CD14-positive monocyte (primary cell): ENCODE results near the gene AP2A1. TPM values are rescaled to one million over a fixed set of nuclear protein-coding genes. Genes with fewer than 3 reads are reported as not detected.
A peak's percentile ranks its signal among the peaks of the same experiment; 100 is the strongest.

Experiments
- DNase-seq, 3 donors: peaks; one replicate each; pipeline ENCODE4 v3.0.0-alpha.2; 2011 to 2022
- H2AFZ ChIP-seq: 2 replicates; pipeline ENCODE4 v1.6.0; 2012; ENCODE audit warnings: mild to moderate bottlenecking, low read depth, low read length, inconsistent platforms; ENCODE audit not compliant: insufficient read depth, poor library complexity, severe bottlenecking
- H3K27ac ChIP-seq, 2 donors: 1 replicate in 1 of 2; 2 replicates in 1 of 2; pipeline ENCODE4 v1.5.1; 2012 to 2013; ENCODE audit warnings: low read length in 2 of 2, control low read depth in 1 of 2, inconsistent platforms in 1 of 2, low read depth in 1 of 2, mild to moderate bottlenecking in 1 of 2
- H3K27me3 ChIP-seq, 2 donors: one replicate each; pipeline versions ENCODE4 v1.6.0 to v1.6.1; 2011 to 2013; ENCODE audit warnings: low read length in 2 of 2; ENCODE audit not compliant: control insufficient read depth in 2 of 2, insufficient read depth in 2 of 2
- H3K36me3 ChIP-seq, 2 donors: replicated peaks in 1 of 2; 1 replicate in 1 of 2; 2 replicates in 1 of 2; pipeline versions ENCODE4 v1.5.1 to v1.6.1; 2012 to 2013; ENCODE audit warnings: low read length in 2 of 2, control low read depth in 1 of 2, inconsistent platforms in 1 of 2, mild to moderate bottlenecking in 1 of 2; ENCODE audit not compliant: insufficient read depth in 2 of 2, control insufficient read depth in 1 of 2
- H3K4me1 ChIP-seq, 2 donors: 1 replicate in 1 of 2; 2 replicates in 1 of 2; pipeline versions ENCODE4 v1.5.1 to v1.6.1; 2012 to 2013; ENCODE audit warnings: low read length in 2 of 2, control low read depth in 1 of 2, inconsistent platforms in 1 of 2, mild to moderate bottlenecking in 1 of 2, moderate library complexity in 1 of 2; ENCODE audit not compliant: insufficient read depth in 2 of 2, control insufficient read depth in 1 of 2
- H3K4me2 ChIP-seq: replicated peaks from 2 replicates; pipeline ENCODE3; 2012; ENCODE audit warnings: low read length, moderate library complexity, mild to moderate bottlenecking; ENCODE audit not compliant: poor library complexity, severe bottlenecking; ENCODE audit errors: extremely low read depth
- H3K4me3 ChIP-seq, 3 experiments: fragments of 200-600 bp in 1 of 3; sonication (generic) in 1 of 3; replicated peaks in 1 of 3; 1 replicate in 2 of 3; 2 replicates in 1 of 3; pipeline ENCODE4 v1.5.1; 2011 to 2013; ENCODE audit warnings: low read length in 3 of 3, mild to moderate bottlenecking in 3 of 3, control low read depth in 2 of 3, low read depth in 2 of 3, inconsistent platforms in 1 of 3, moderate library complexity in 1 of 3
- H3K79me2 ChIP-seq: 2 replicates; pipeline ENCODE4 v1.6.0; 2012; ENCODE audit warnings: mild to moderate bottlenecking, control low read depth, inconsistent platforms, low read length, moderate library complexity; ENCODE audit not compliant: insufficient read depth
- H3K9ac ChIP-seq: 2 replicates; pipeline ENCODE4 v1.6.0; 2017; ENCODE audit warnings: low read length, mild to moderate bottlenecking; ENCODE audit not compliant: insufficient read depth, poor library complexity, severe bottlenecking
- H3K9me3 ChIP-seq, 2 donors: replicated peaks in 1 of 2; 1 replicate in 1 of 2; 2 replicates in 1 of 2; pipeline versions ENCODE4 v1.5.1 to v1.6.1; 2012 to 2013; ENCODE audit warnings: low read length in 2 of 2, control low read depth in 1 of 2; ENCODE audit not compliant: control insufficient read depth in 1 of 2, insufficient read depth in 1 of 2
- H4K20me1 ChIP-seq: 2 replicates; pipeline ENCODE4 v1.6.0; 2012; ENCODE audit warnings: mild to moderate bottlenecking, low read length, control low read depth, moderate library complexity; ENCODE audit not compliant: insufficient read depth
- H3K27ac Mint-ChIP-seq, 7 donors: one replicate each; pipeline ENCODE4 v1.8.0; 2020; ENCODE audit warnings: mild to moderate bottlenecking in 7 of 7, mixed read lengths in 7 of 7, moderate library complexity in 6 of 7, inconsistent platforms in 2 of 7
- H3K27me3 Mint-ChIP-seq, 3 donors: one replicate each; pipeline ENCODE4 v1.8.0; 2021 to 2022; ENCODE audit warnings: low read depth in 3 of 3, mild to moderate bottlenecking in 3 of 3, mixed read lengths in 3 of 3, moderate library complexity in 3 of 3, inconsistent platforms in 1 of 3
- H3K36me3 Mint-ChIP-seq, 2 donors: one replicate each; pipeline ENCODE4 v1.8.0; 2020; ENCODE audit warnings: mixed read lengths in 2 of 2, inconsistent platforms in 1 of 2, mild to moderate bottlenecking in 1 of 2
- H3K4me1 Mint-ChIP-seq: one replicate; pipeline ENCODE4 v1.8.0; 2020; ENCODE audit warnings: mild to moderate bottlenecking, mixed read lengths
- H3K4me3 Mint-ChIP-seq, 2 donors: one replicate each; pipeline ENCODE4 v1.8.0; 2020; ENCODE audit warnings: mild to moderate bottlenecking in 2 of 2, mixed read lengths in 2 of 2, moderate library complexity in 1 of 2
- H3K9me3 Mint-ChIP-seq, 7 donors: one replicate each; pipeline ENCODE4 v1.8.0; 2020 to 2022; ENCODE audit warnings: mixed read lengths in 7 of 7, mild to moderate bottlenecking in 6 of 7, moderate library complexity in 6 of 7, inconsistent platforms in 2 of 7
- WGBS: methylation state at CpG from one replicate; pipeline ENCODE4 v1.1.5; 2013; ENCODE audit warnings: missing lambda C conversion rate; ENCODE audit not compliant: insufficient coverage; 5-methylcytosine and 5-hydroxymethylcytosine counted together
- intact Hi-C, 2 donors: fragments of 100-400 bp; cut with micrococcal nuclease; formaldehyde crosslinking; loops; one replicate each; pipeline versions ENCODE4 v1.15.0 to v1.15.1; 2023
- polyA plus RNA-seq, 3 donors: library from polyadenylated mRNA; depleted of rRNA in 1 of 3; unstranded in 2 of 3; stranded (reverse) in 1 of 3; fragments of 300-500 nt in 2 of 3; fragments of >200 nt in 1 of 3; fragmentation: Illumina TruSeq in 2 of 3; gene quantifications; 1 replicate in 2 of 3; 2 replicates in 1 of 3; pipeline ENCODE4 v1.2.3, GENCODE V29; 2012 to 2021
- TF ChIP-seq, protein P1 (sequence below): fragments of 200-600 bp; IDR thresholded peaks from one replicate; pipeline ENCODE4 v1.8.0; 2022; ENCODE audit warnings: antibody characterized with exemption, mild to moderate bottlenecking

Gene AP2A1
- polyA plus RNA-seq, 3 donors: 12.1 to 117 (median 15.1) TPM

DNA sequence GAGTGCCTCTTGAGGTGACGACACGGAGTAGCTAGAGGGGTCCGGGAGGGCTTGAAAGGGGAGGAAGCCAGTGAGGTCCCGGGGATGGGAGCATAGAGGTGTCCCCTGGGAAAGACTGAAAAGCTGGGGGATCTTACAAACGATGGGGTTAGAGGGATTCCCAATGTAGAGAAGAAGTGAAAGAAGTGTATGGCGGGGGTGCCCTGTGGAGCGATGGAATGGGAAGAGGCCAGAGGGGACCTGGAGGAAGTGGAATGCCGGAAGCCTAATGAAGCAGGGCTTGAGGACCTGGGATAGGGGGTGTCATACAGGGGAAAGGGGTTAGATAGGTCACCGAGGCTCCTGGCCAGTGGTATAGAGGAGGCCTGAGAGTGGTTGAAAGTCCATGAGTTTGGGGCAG lies 580 bp downstream of the AP2A1 start:
- no peaks in the 10 kb centered on the region for H3K27me3 ChIP-seq
- TF ChIP-seq, protein P1, sequence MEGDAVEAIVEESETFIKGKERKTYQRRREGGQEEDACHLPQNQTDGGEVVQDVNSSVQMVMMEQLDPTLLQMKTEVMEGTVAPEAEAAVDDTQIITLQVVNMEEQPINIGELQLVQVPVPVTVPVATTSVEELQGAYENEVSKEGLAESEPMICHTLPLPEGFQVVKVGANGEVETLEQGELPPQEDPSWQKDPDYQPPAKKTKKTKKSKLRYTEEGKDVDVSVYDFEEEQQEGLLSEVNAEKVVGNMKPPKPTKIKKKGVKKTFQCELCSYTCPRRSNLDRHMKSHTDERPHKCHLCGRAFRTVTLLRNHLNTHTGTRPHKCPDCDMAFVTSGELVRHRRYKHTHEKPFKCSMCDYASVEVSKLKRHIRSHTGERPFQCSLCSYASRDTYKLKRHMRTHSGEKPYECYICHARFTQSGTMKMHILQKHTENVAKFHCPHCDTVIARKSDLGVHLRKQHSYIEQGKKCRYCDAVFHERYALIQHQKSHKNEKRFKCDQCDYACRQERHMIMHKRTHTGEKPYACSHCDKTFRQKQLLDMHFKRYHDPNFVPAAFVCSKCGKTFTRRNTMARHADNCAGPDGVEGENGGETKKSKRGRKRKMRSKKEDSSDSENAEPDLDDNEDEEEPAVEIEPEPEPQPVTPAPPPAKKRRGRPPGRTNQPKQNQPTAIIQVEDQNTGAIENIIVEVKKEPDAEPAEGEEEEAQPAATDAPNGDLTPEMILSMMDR: no peak
- Mint-ChIP-seq H3K36me3 (peaks cover 11 to 23% of the 10 kb centered on the region in 2 donors), H3K9me3 (no peaks in the 10 kb centered on the region), H3K4me1 (peaks cover 33% of the 10 kb centered on the region), H3K4me3 (peak overlapping the region; percentile 96 to 98), H3K27me3 (peaks cover 1 to 2% (median 2%) of the 10 kb centered on the region in 3 donors), H3K27ac (peak overlapping the region; percentile 82 to 97 (median 93))
- H2AFZ ChIP-seq: peak overlapping the region; percentile 81
- H3K36me3 ChIP-seq: peaks cover 0 to 12% of the 10 kb centered on the region in 2 donors
- DNase-seq: peak in 1 of 3 donors; percentile 15
- no peaks in the 10 kb centered on the region for H3K9me3 ChIP-seq
- 1% methylated on average over 9 of the region's 9 CpGs for WGBS
- intact Hi-C loops: loop anchor here (2.0 to 5.0 kb wide), 5 partner anchors 40 to 127 kb away; partner anchors contain the start of genes MED25 (in 1 of the 2), PNKP (in 1 of the 2) and RRAS (in 1 of the 2)
- peaks cover 25 to 29% of the 10 kb centered on the region in 2 donors for H3K4me1 ChIP-seq
- peak overlapping the region; percentile 44 to 88 for H3K27ac ChIP-seq
- H3K4me3 ChIP-seq: peak overlapping the region; percentile 94 to 99 (median 96)
- peaks cover 33% of the 10 kb centered on the region for H4K20me1 ChIP-seq
- peak overlapping the region; percentile 90 for H3K9ac ChIP-seq
- peak overlapping the region; percentile 99 for H3K4me2 ChIP-seq
- H3K79me2 ChIP-seq: peaks cover 56% of the 10 kb centered on the region

DNA sequence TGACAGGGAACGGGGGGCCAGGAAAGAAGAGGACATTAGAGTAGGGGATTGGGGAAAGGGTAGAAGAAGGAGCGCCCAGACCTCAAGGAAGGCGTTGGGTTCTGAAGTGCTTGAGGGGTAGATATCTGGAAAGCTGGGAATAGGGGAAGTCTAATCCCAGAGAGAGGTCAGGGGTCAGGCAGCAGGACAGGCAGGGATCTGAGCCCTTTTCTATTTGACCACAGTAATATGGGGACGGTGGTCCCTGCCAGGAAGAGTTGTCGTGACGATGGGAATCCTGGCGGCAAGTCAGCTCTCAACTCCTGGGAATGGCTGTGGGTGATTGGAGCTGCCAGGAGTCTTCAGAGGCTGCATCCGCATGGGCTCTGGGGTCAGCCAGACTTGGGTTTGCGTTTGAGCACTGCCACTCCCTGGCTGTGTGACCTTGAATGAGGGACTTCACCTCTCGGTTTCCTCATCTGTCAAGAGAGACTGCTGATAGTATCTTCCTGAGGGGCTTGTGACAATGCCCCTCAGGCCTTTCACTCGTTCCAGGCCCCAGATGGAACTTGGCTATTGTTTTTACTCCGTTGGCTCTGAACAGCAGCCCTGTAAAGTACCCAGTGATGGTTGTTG lies 1.3 kb downstream of the AP2A1 start:
- 87% methylated on average over 10 of the region's 12 CpGs for WGBS
- H3K79me2 ChIP-seq: peaks cover 63% of the 10 kb centered on the region

More for the DNA sequence above, 1.3 kb downstream of the AP2A1 start:
- Histone ChIP-seq H3K9ac (peak overlapping the region; percentile 90), H3K27me3 (no peaks in the 10 kb centered on the region), H3K9me3 (no peaks in the 10 kb centered on the region), H3K4me2 (peak overlapping the region; percentile 99), H3K36me3 (peaks cover 0 to 12% of the 10 kb centered on the region in 2 donors), H3K4me3 (peak overlapping the region; percentile 94 to 99 (median 96)), H3K4me1 (peaks cover 30 to 34% of the 10 kb centered on the region in 2 donors), H3K27ac (peak overlapping the region in 1 of 2 donors; percentile 88), H2AFZ (no peak overlapping the region), H4K20me1 (peaks cover 39% of the 10 kb centered on the region)
- peak overlapping the region in 5 of 7 donors; percentile 83 to 97 (median 94) for H3K27ac Mint-ChIP-seq
- H3K4me3 Mint-ChIP-seq: peak overlapping the region; percentile 96 to 98
- TF ChIP-seq, protein P1: no peak
- no peak for DNase-seq
- peaks cover 11 to 30% of the 10 kb centered on the region in 2 donors for H3K36me3 Mint-ChIP-seq
- intact Hi-C loops: loop anchor here (2.0 to 5.0 kb wide), 5 partner anchors 39 to 127 kb away; partner anchors contain the start of genes MED25 (in 1 of the 2), PNKP (in 1 of the 2) and RRAS (in 1 of the 2)
- no peaks in the 10 kb centered on the region for H3K9me3 Mint-ChIP-seq
- peaks cover 0 to 2% (median 2%) of the 10 kb centered on the region in 3 donors for H3K27me3 Mint-ChIP-seq
- peaks cover 38% of the 10 kb centered on the region for H3K4me1 Mint-ChIP-seq
